Measurements from ENCODE around the gene C15orf61.

C15orf61 gene

GRCh38 chr15:67504056-67504455, 16.9 kb upstream of the C15orf61 start:
- Histone ChIP-seq H3K4me1 (ENCODE audit: control insufficient read depth in 2 of 2, insufficient read depth in 2 of 2, low read length in 2 of 2) (no peaks in the 10 kb centered on the region), H3K9ac (ENCODE audit: low read depth in 1 of 2, low read length in 2 of 2) (no peak overlapping the region), H3K36me3 (ENCODE audit: control insufficient read depth in 2 of 2, insufficient read depth in 2 of 2, low read length in 2 of 2) (no peaks in the 10 kb centered on the region), H3K27me3 (ENCODE audit: control insufficient read depth in 2 of 2, insufficient read depth in 2 of 2, low read length in 2 of 2) (no peaks in the 10 kb centered on the region), H3K4me3 (ENCODE audit: low read length in 2 of 2) (no peak overlapping the region), H3K27ac (ENCODE audit: low read depth in 2 of 2, low read length in 2 of 2) (no peak overlapping the region), H3K9me3 (ENCODE audit: control insufficient read depth in 2 of 2, low read length in 2 of 2) (no peaks in the 10 kb centered on the region)

GRCh38 chr15:67504796-67505195, 16.1 kb upstream of the C15orf61 start:
- no peaks in the 10 kb centered on the region for H3K4me1 ChIP-seq (ENCODE audit: control insufficient read depth in 2 of 2, insufficient read depth in 2 of 2, low read length in 2 of 2)
- H3K36me3 ChIP-seq (ENCODE audit: control insufficient read depth in 2 of 2, insufficient read depth in 2 of 2, low read length in 2 of 2), result no peaks in the 10 kb centered on the region
- H3K27ac ChIP-seq (ENCODE audit: low read depth in 2 of 2, low read length in 2 of 2), result no peak overlapping the region
- no peaks in the 10 kb centered on the region for H3K9me3 ChIP-seq (ENCODE audit: control insufficient read depth in 2 of 2, low read length in 2 of 2)
- no peaks in the 10 kb centered on the region for H3K27me3 ChIP-seq (ENCODE audit: control insufficient read depth in 2 of 2, insufficient read depth in 2 of 2, low read length in 2 of 2)
- H3K4me3 ChIP-seq (ENCODE audit: low read length in 2 of 2), result no peak overlapping the region
- H3K9ac ChIP-seq (ENCODE audit: low read depth in 1 of 2, low read length in 2 of 2), result no peak overlapping the region

GRCh38 chr15:67505675-67506572, 15.0 kb upstream of the C15orf61 start:
- no peak overlapping the region for H3K9ac ChIP-seq (ENCODE audit: low read depth in 1 of 2, low read length in 2 of 2)
- no peaks in the 10 kb centered on the region for H3K9me3 ChIP-seq (ENCODE audit: control insufficient read depth in 2 of 2, low read length in 2 of 2)
- no peaks in the 10 kb centered on the region for H3K36me3 ChIP-seq (ENCODE audit: control insufficient read depth in 2 of 2, insufficient read depth in 2 of 2, low read length in 2 of 2)
- H3K4me3 ChIP-seq (ENCODE audit: low read length in 2 of 2), result no peak overlapping the region
- no peaks in the 10 kb centered on the region for H3K27me3 ChIP-seq (ENCODE audit: control insufficient read depth in 2 of 2, insufficient read depth in 2 of 2, low read length in 2 of 2)
- no peak overlapping the region for H3K27ac ChIP-seq (ENCODE audit: low read depth in 2 of 2, low read length in 2 of 2)
- H3K4me1 ChIP-seq (ENCODE audit: control insufficient read depth in 2 of 2, insufficient read depth in 2 of 2, low read length in 2 of 2), result no peaks in the 10 kb centered on the region

- Histone ChIP-seq H3K27me3 (ENCODE audit: control insufficient read depth in 2 of 2, insufficient read depth in 2 of 2, low read length in 2 of 2) (no peaks in the 10 kb centered on the region), H3K4me3 (ENCODE audit: low read length in 2 of 2) (no peak overlapping the region), H3K36me3 (ENCODE audit: control insufficient read depth in 2 of 2, insufficient read depth in 2 of 2, low read length in 2 of 2) (no peaks in the 10 kb centered on the region), H3K9me3 (ENCODE audit: control insufficient read depth in 2 of 2, low read length in 2 of 2) (no peaks in the 10 kb centered on the region), H3K9ac (ENCODE audit: low read depth in 1 of 2, low read length in 2 of 2) (no peak overlapping the region), H3K27ac (ENCODE audit: low read depth in 2 of 2, low read length in 2 of 2) (no peak overlapping the region), H3K4me1 (ENCODE audit: control insufficient read depth in 2 of 2, insufficient read depth in 2 of 2, low read length in 2 of 2) (no peaks in the 10 kb centered on the region)
Measured at GRCh38 chr15:67506775-67507747, 13.9 kb upstream of the C15orf61 start.

GRCh38 chr15:67508407-67508806, 12.5 kb upstream of the C15orf61 start:
- H3K36me3 ChIP-seq (ENCODE audit: control insufficient read depth in 2 of 2, insufficient read depth in 2 of 2, low read length in 2 of 2), result no peaks in the 10 kb centered on the region
- H3K9ac ChIP-seq (ENCODE audit: low read depth in 1 of 2, low read length in 2 of 2), result no peak overlapping the region
- no peak overlapping the region for H3K4me3 ChIP-seq (ENCODE audit: low read length in 2 of 2)
- no peaks in the 10 kb centered on the region for H3K4me1 ChIP-seq (ENCODE audit: control insufficient read depth in 2 of 2, insufficient read depth in 2 of 2, low read length in 2 of 2)
- no peaks in the 10 kb centered on the region for H3K9me3 ChIP-seq (ENCODE audit: control insufficient read depth in 2 of 2, low read length in 2 of 2)
- H3K27me3 ChIP-seq (ENCODE audit: control insufficient read depth in 2 of 2, insufficient read depth in 2 of 2, low read length in 2 of 2), result no peaks in the 10 kb centered on the region
- H3K27ac ChIP-seq (ENCODE audit: low read depth in 2 of 2, low read length in 2 of 2), result no peak overlapping the region

GRCh38 chr15:67509918-67510317, 11.0 kb upstream of the C15orf61 start:
- Histone ChIP-seq H3K4me3 (ENCODE audit: low read length in 2 of 2) (no peak overlapping the region), H3K9ac (ENCODE audit: low read depth in 1 of 2, low read length in 2 of 2) (no peak overlapping the region), H3K36me3 (ENCODE audit: control insufficient read depth in 2 of 2, insufficient read depth in 2 of 2, low read length in 2 of 2) (peaks cover 6 to 8% of the 10 kb centered on the region in 2 donors), H3K27ac (ENCODE audit: low read depth in 2 of 2, low read length in 2 of 2) (no peak overlapping the region), H3K27me3 (ENCODE audit: control insufficient read depth in 2 of 2, insufficient read depth in 2 of 2, low read length in 2 of 2) (no peaks in the 10 kb centered on the region), H3K4me1 (ENCODE audit: control insufficient read depth in 2 of 2, insufficient read depth in 2 of 2, low read length in 2 of 2) (no peaks in the 10 kb centered on the region), H3K9me3 (ENCODE audit: control insufficient read depth in 2 of 2, low read length in 2 of 2) (no peaks in the 10 kb centered on the region)

GRCh38 chr15:67510597-67511190, 10.2 kb upstream of the C15orf61 start:
- Histone ChIP-seq H3K27me3 (ENCODE audit: control insufficient read depth in 2 of 2, insufficient read depth in 2 of 2, low read length in 2 of 2) (no peaks in the 10 kb centered on the region), H3K4me1 (ENCODE audit: control insufficient read depth in 2 of 2, insufficient read depth in 2 of 2, low read length in 2 of 2) (no peaks in the 10 kb centered on the region), H3K36me3 (ENCODE audit: control insufficient read depth in 2 of 2, insufficient read depth in 2 of 2, low read length in 2 of 2) (peaks cover 6 to 8% of the 10 kb centered on the region in 2 donors), H3K27ac (ENCODE audit: low read depth in 2 of 2, low read length in 2 of 2) (no peak overlapping the region), H3K9me3 (ENCODE audit: control insufficient read depth in 2 of 2, low read length in 2 of 2) (no peaks in the 10 kb centered on the region), H3K4me3 (ENCODE audit: low read length in 2 of 2) (no peak overlapping the region), H3K9ac (ENCODE audit: low read depth in 1 of 2, low read length in 2 of 2) (no peak overlapping the region)

- H3K9me3 ChIP-seq (ENCODE audit: control insufficient read depth in 2 of 2, low read length in 2 of 2), result no peaks in the 10 kb centered on the region
- no peaks in the 10 kb centered on the region for H3K27me3 ChIP-seq (ENCODE audit: control insufficient read depth in 2 of 2, insufficient read depth in 2 of 2, low read length in 2 of 2)
- H3K4me3 ChIP-seq (ENCODE audit: low read length in 2 of 2), result no peak overlapping the region
- no peak overlapping the region for H3K27ac ChIP-seq (ENCODE audit: low read depth in 2 of 2, low read length in 2 of 2)
- H3K4me1 ChIP-seq (ENCODE audit: control insufficient read depth in 2 of 2, insufficient read depth in 2 of 2, low read length in 2 of 2), result no peaks in the 10 kb centered on the region
- H3K9ac ChIP-seq (ENCODE audit: low read depth in 1 of 2, low read length in 2 of 2), result no peak overlapping the region
- peaks cover 6 to 8% of the 10 kb centered on the region in 2 donors for H3K36me3 ChIP-seq (ENCODE audit: control insufficient read depth in 2 of 2, insufficient read depth in 2 of 2, low read length in 2 of 2)
Measured at GRCh38 chr15:67511606-67512005, 9.3 kb upstream of the C15orf61 start.

- Histone ChIP-seq H3K27me3 (ENCODE audit: control insufficient read depth in 2 of 2, insufficient read depth in 2 of 2, low read length in 2 of 2) (no peaks in the 10 kb centered on the region), H3K27ac (ENCODE audit: low read depth in 2 of 2, low read length in 2 of 2) (no peak overlapping the region), H3K4me3 (ENCODE audit: low read length in 2 of 2) (no peak overlapping the region), H3K36me3 (ENCODE audit: control insufficient read depth in 2 of 2, insufficient read depth in 2 of 2, low read length in 2 of 2) (peaks cover 6 to 8% of the 10 kb centered on the region in 2 donors), H3K9me3 (ENCODE audit: control insufficient read depth in 2 of 2, low read length in 2 of 2) (no peaks in the 10 kb centered on the region), H3K4me1 (ENCODE audit: control insufficient read depth in 2 of 2, insufficient read depth in 2 of 2, low read length in 2 of 2) (no peaks in the 10 kb centered on the region), H3K9ac (ENCODE audit: low read depth in 1 of 2, low read length in 2 of 2) (no peak overlapping the region)
Measured at GRCh38 chr15:67512140-67512539, 8.8 kb upstream of the C15orf61 start.

Data from mucosa of rectum (tissue), 2 donors.